Heart right ventricle (tissue), 16 donors: ENCODE results near the gene WTIP. TPM values are rescaled to one million over a fixed set of nuclear protein-coding genes. Genes with fewer than 3 reads are reported as not detected.

Experiments used
- ATAC-seq, 8 donors: fragments of 200-7000 bp; cut with Tn5 transposase; one replicate each; pipeline ENCODE4 v1.9.1; 2020; ENCODE audit warnings: mild to moderate bottlenecking in 8 of 8, moderate library complexity in 8 of 8, moderate number of reproducible peaks in 1 of 8
- DNase-seq, 2 donors: peaks; one replicate each; pipeline ENCODE4 v3.0.0-alpha.2; 2020
- H3K27ac ChIP-seq, 10 donors: fragments of 200-600 bp; sonication (generic) in 2 of 10; one replicate each; pipeline versions ENCODE4 v1.5.0 to v1.8.0; 2020 to 2022; ENCODE audit warnings: mild to moderate bottlenecking in 3 of 10
- H3K27me3 ChIP-seq, 7 donors: fragments of 200-600 bp; one replicate each; pipeline ENCODE4 v1.8.0; 2021 to 2022; ENCODE audit warnings: mild to moderate bottlenecking in 2 of 7
- H3K36me3 ChIP-seq, 9 donors: fragments of 200-600 bp; sonication (generic) in 1 of 9; one replicate each; pipeline versions ENCODE4 v1.5.0 to v1.8.0; 2020 to 2022; ENCODE audit warnings: mild to moderate bottlenecking in 2 of 9
- H3K4me1 ChIP-seq, 9 donors: fragments of 200-600 bp; sonication (generic) in 1 of 9; one replicate each; pipeline versions ENCODE4 v1.5.0 to v1.8.0; 2020 to 2022; ENCODE audit warnings: mild to moderate bottlenecking in 4 of 9
- H3K4me3 ChIP-seq, 10 donors: fragments of 200-600 bp; sonication (generic) in 2 of 10; one replicate each; pipeline versions ENCODE4 v1.5.0 to v1.8.0; 2020 to 2022; ENCODE audit warnings: mild to moderate bottlenecking in 7 of 10, moderate library complexity in 2 of 10
- H3K9me3 ChIP-seq, 11 donors: fragments of 200-600 bp in 10 of 11; sonication (generic) in 2 of 11; one replicate each; pipeline versions ENCODE4 v1.5.0 to v1.8.0; 2013 to 2022; ENCODE audit warnings: mild to moderate bottlenecking in 2 of 11, control low read depth in 1 of 11, moderate library complexity in 1 of 11
- WGBS, 2 donors: extraction: QIAGEN DNeasy Blood & Tissue Kit; methylation state at CpG; one replicate each; pipeline ENCODE4 v1.1.7; 2013; ENCODE audit warnings: inconsistent platforms in 1 of 2; 5-methylcytosine and 5-hydroxymethylcytosine counted together
- intact Hi-C, 10 donors: fragments of 100-400 bp; cut with DNase I; formaldehyde crosslinking; loops; one replicate each; pipeline versions ENCODE4 v1.11.1 to v1.14.2; 2022
- polyA plus RNA-seq, 2 donors: library from polyadenylated mRNA; stranded (reverse); fragments of 200-250 nt; gene quantifications; one replicate each; pipeline ENCODE4 v1.2.3, GENCODE V29; 2013
- total RNA-seq, 10 donors: library from RNA; stranded (reverse); fragmentation: NEBNext Ultra II Directional in 3 of 10; extraction: Animal tissue kit (Norgen Biotek cat#: 25700) in 3 of 10; gene quantifications; one replicate each; pipeline versions ENCODE4 v1.2.1 to v1.2.4, GENCODE V29; 2021 to 2023
- TF ChIP-seq, protein P1 (sequence below), 9 donors: fragments of 200-600 bp; sonication (generic) in 2 of 9; IDR thresholded peaks; one replicate each; pipeline versions ENCODE4 v1.5.0 to v1.8.0; 2021 to 2022; ENCODE audit warnings: antibody characterized with exemption in 9 of 9, mild to moderate bottlenecking in 5 of 9, moderate library complexity in 1 of 9
- donor health status: Arrhythmogenic right ventricular cardiomyopathy.
- donor health status: ischemic (EF 13 %, LVEDD 7.1; RV severe dilation, severe dysfunction).
- donor health status: healthy with polysubstance abuse.
- donor health status: DM: no; HTN: yes; CAD: no.
- donor health status: DM: no; HTN: no; CAD: no.
- donor health status: ischemic (EF 25% LVEDD 6.9; RV normal size, moderate dysfunction).
- donor health status: ischemic (EF 25% LVEDD 5.7; RV mildly dilated, moderate dysfunction).
- donor health status: healthy.
- donor health status: DM: yes; HTN: yes; CAD: no.
- donor health status: Ischemic cardiomyopathy.
- donor health status: ischemic (EF 35%, LVEDD 5.7; RV mildly dilated, moderate dysfunction).
- donor health status: nonischemic (EF 11% LVEDD 7.7; RV severe dilation, severe dysfunction).
- donor health status: DM: yes; HTN: yes; CAD: no.
- donor health status: PGD.
- donor health status: ischemic (EF 29% LVEDD 5.4; RV normal size, mild dysfunction).
- donor health status: nonischemic (EF 23%, LVEDD 6.1; RV moderate dilation, normal function).

Gene WTIP
- total and polyA plus RNA-seq, 12 donors: 4.8 to 30.0 (median 22.7) TPM

- peaks cover 0 to 75% (median 37%) of the 10 kb centered on the region in 9 donors for H3K36me3 ChIP-seq
- intact Hi-C loops: no loop called here
- no peaks in the 10 kb centered on the region for H3K27me3 ChIP-seq
- DNase-seq (no peak), ATAC-seq (no peak)
- no peak overlapping the region for H3K27ac ChIP-seq
- no peaks in the 10 kb centered on the region for H3K9me3 ChIP-seq
- no peak overlapping the region for H3K4me3 ChIP-seq
- TF ChIP-seq, protein P1, sequence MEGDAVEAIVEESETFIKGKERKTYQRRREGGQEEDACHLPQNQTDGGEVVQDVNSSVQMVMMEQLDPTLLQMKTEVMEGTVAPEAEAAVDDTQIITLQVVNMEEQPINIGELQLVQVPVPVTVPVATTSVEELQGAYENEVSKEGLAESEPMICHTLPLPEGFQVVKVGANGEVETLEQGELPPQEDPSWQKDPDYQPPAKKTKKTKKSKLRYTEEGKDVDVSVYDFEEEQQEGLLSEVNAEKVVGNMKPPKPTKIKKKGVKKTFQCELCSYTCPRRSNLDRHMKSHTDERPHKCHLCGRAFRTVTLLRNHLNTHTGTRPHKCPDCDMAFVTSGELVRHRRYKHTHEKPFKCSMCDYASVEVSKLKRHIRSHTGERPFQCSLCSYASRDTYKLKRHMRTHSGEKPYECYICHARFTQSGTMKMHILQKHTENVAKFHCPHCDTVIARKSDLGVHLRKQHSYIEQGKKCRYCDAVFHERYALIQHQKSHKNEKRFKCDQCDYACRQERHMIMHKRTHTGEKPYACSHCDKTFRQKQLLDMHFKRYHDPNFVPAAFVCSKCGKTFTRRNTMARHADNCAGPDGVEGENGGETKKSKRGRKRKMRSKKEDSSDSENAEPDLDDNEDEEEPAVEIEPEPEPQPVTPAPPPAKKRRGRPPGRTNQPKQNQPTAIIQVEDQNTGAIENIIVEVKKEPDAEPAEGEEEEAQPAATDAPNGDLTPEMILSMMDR (IDR thresholded peaks at IDR 0.05): no peak
- H3K4me1 ChIP-seq: peaks cover 0 to 29% (median 0%) of the 10 kb centered on the region in 9 donors
- 83 to 87% methylated on average over 8 of the region's 8 CpGs for WGBS, 2 donors
Observed at GRCh38 chr19:34471906-34472700, 9.5 kb upstream of the WTIP start.

DNA sequence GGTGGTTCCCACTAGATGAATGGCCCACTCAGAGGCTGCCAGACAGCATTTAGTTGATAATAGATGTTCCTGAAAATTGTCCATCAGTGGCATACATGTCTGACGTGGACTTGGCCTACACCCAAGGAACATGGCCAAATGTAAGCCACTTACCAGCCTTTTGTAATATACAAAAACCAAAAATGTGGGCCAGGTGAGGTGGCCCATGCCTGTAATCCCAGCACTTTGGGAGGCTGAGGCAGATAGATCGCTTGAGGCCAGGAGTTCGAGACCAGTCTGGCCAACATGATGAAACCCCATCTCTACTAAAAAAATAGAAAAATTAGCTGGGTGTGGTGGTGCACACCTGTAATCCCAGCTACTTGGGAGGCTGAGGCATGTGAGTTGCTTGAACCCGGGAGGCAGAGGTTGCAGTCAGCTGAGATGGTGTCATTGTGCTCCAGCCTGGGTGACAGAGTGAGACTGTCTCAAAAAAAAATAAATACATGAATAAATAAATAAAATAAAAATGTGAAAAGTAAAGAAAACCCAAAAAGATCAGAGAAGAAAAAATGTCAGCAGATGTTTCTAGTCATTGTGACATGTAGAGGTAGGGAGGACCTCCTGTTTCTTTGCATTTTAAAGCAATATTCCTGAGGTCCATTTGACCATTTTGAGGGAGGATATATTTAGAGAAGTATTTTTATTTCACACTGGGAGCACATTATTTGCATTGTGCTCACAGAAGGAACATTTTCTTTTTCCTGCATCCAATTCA is 7.1 kb upstream of the WTIP start:
- WGBS, 2 donors: 81 to 84% methylated on average over 4 of the region's 4 CpGs
- Histone ChIP-seq H3K4me1 (peaks cover 0 to 21% (median 0%) of the 10 kb centered on the region in 9 donors), H3K27ac (peak overlapping the region in 2 of 10 donors; percentile 2 to 56), H3K9me3 (no peaks in the 10 kb centered on the region), H3K4me3 (no peak overlapping the region), H3K27me3 (peaks cover 0 to 5% (median 0%) of the 10 kb centered on the region in 7 donors), H3K36me3 (peaks cover 0 to 52% (median 23%) of the 10 kb centered on the region in 9 donors)
- no peak for ATAC-seq
- DNase-seq: no peak
- TF ChIP-seq, protein P1 (IDR thresholded peaks at IDR 0.05): no peak
- intact Hi-C loops: no loop called here

DNA sequence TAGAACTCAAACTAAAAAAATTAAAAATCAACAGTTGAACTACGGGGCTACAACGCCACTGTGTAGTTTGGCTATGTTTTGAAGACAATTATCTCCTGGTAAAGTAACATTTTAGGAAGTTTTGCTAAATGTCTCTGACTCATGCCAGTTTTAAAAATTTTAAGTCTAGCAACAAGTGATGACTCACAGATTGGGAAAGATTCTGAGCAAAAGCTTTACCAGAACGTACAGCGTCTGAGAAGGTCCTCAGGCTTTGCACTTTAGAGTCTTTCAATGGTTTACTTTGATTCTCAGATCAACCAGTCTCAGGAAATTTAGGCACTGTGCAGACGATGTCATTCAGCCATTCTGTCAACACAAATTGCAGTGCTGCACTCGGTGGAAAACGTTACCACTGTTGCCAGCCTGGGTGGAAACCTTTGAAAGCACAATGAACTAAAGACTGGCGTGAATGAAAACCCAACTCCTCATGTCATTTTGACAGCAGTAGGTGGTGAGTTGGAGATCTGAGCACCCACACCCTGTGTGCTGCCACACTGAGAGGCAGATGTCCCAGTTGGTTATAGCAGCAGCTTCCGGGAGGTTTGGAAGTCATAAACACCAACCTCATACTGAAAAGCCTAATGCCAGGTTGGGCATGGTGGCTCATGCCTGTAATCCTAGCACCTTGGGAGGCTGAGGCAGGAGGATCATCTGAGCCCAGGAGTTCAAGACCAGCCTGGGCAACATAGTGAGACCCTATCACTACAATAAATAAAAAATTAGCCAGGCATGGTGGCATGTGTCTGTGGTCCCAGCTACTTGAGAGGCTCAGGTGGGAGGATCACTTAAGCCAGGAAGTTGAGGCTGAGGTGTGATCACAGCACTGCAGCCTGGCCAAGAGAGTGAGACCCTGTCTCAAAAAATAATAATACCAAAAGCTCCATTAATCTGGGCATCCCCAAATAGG is 6.3 kb upstream of the WTIP start:
- H3K36me3 ChIP-seq: peaks cover 0 to 43% (median 14%) of the 10 kb centered on the region in 9 donors
- no peak overlapping the region for H3K4me3 ChIP-seq
- ATAC-seq: peak in 1 of 8 donors; percentile 69
- DNase-seq: no peak
- WGBS, 2 donors: 65 to 67% methylated on average over 9 of the region's 9 CpGs
- H3K9me3 ChIP-seq: no peaks in the 10 kb centered on the region
- intact Hi-C loops: no loop called here
- peaks cover 0 to 21% (median 0%) of the 10 kb centered on the region in 9 donors for H3K4me1 ChIP-seq
- TF ChIP-seq, protein P1 (IDR thresholded peaks at IDR 0.05): no peak
- peak overlapping the region in 2 of 10 donors; percentile 2 to 56 for H3K27ac ChIP-seq
- peaks cover 0 to 14% (median 0%) of the 10 kb centered on the region in 7 donors for H3K27me3 ChIP-seq
